ENCODE data around the gene ZFP91. TPM values are rescaled to one million over a fixed set of nuclear protein-coding genes. Genes with fewer than 3 reads are reported as not detected.

The ZFP91 gene
- total and polyA plus RNA-seq, 9 of the 15 experiments (the other 6 are each of a cell fraction or from before 2014, with no cell fraction given) = 17.6 to 58.3 (median 34.0) TPM

DNA sequence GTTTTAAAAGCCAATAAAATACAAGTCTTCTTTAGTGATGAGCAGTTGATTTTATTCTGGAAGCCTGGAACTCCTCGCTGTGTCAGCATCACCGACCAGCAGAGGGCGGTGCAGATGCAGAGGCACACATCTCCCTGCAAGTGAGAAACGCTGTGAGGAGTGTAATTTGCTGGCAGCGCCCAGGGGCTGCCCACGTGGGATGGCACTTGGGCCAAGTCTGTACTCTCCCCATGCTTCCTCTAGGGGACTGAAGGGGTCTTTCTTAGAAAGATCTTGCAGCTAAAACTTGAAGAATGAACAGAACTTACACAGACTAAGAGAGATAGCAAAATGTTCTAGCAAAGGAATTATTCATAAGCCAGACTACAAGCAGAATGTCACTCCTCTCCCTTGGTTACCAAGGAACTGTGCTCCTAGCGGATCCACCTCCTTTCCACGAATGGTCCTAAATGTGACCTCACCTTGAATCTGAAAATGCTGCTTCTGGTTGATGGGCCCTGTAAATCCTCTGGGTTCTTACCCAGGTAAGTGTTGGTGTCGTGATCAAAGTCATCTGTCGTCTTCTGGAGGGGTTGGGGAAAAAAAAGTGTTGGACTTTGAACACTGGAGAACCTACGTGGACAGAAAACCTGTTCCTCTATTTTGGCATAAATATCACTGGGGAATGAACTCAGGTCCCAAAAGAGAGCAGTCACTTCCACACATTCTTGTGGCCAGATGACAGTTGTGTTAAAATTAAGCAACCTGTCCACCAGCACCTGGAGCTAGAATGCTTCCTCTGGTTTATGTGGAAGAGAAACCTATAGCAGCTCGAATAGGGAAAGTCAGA is 75.4 kb downstream of the ZFP91 start (continued):
- TF ChIP-seq, protein P1, sequence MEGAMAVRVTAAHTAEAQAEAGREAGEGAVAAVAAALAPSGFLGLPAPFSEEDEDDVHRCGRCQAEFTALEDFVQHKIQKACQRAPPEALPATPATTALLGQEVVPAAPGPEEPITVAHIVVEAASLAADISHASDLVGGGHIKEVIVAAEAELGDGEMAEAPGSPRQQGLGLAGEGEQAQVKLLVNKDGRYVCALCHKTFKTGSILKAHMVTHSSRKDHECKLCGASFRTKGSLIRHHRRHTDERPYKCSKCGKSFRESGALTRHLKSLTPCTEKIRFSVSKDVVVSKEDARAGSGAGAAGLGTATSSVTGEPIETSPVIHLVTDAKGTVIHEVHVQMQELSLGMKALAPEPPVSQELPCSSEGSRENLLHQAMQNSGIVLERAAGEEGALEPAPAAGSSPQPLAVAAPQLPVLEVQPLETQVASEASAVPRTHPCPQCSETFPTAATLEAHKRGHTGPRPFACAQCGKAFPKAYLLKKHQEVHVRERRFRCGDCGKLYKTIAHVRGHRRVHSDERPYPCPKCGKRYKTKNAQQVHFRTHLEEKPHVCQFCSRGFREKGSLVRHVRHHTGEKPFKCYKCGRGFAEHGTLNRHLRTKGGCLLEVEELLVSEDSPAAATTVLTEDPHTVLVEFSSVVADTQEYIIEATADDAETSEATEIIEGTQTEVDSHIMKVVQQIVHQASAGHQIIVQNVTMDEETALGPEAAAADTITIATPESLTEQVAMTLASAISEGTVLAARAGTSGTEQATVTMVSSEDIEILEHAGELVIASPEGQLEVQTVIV (CRISPR knock-in tag; IDR thresholded peaks at IDR 0.05; ENCODE audit: borderline replicate concordance) = no peak
- peak; percentile 5; the same call in 1 of the 2 replicates for TF ChIP-seq C11orf30 (IDR thresholded peaks at IDR 0.05; ENCODE audit: low read depth)
- TF ChIP-seq ILF3 (IDR thresholded peaks at IDR 0.05; ENCODE audit: borderline replicate concordance) = no peak
- TF ChIP-seq SMAD3 (CRISPR knock-in tag; conservative IDR thresholded peaks at IDR 0.05) = no peak
- no peak for TF ChIP-seq ZNF696 (CRISPR knock-in tag; conservative IDR thresholded peaks at IDR 0.05)
- no peak for TF ChIP-seq FOXJ3 (CRISPR knock-in tag; IDR thresholded peaks at IDR 0.05)
- TF ChIP-seq BCOR (IDR thresholded peaks at IDR 0.05) = no peak
- TF ChIP-seq SMC3 (conservative IDR thresholded peaks at IDR 0.05; ENCODE audit: insufficient read depth, low read depth, low read length) = peak; percentile 91
- TF ChIP-seq, protein P2, sequence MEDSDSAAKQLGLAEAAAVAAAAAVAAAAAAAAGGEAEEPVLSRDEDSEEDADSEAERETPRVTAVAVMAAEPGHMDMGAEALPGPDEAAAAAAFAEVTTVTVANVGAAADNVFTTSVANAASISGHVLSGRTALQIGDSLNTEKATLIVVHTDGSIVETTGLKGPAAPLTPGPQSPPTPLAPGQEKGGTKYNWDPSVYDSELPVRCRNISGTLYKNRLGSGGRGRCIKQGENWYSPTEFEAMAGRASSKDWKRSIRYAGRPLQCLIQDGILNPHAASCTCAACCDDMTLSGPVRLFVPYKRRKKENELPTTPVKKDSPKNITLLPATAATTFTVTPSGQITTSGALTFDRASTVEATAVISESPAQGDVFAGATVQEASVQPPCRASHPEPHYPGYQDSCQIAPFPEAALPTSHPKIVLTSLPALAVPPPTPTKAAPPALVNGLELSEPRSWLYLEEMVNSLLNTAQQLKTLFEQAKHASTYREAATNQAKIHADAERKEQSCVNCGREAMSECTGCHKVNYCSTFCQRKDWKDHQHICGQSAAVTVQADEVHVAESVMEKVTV (CRISPR knock-in tag; IDR thresholded peaks at IDR 0.05) = peak; percentile 80
- TF ChIP-seq ZNF232 (CRISPR knock-in tag; IDR thresholded peaks at IDR 0.05) = no peak
- TF ChIP-seq TEAD4 (IDR thresholded peaks at IDR 0.05; ENCODE audit: low read length) = no peak
- no peak for TF ChIP-seq TEAD4 (CRISPR knock-in tag; IDR thresholded peaks at IDR 0.05; ENCODE audit: borderline replicate concordance)
- TF ChIP-seq ZNF431 (CRISPR knock-in tag; IDR thresholded peaks at IDR 0.05) = no peak
- TF ChIP-seq SRSF1 (IDR thresholded peaks at IDR 0.05; ENCODE audit: low read depth, low read length) = no peak
- no peak for TF ChIP-seq SMARCC2 (IDR thresholded peaks at IDR 0.05; ENCODE audit: low read depth)
- TF ChIP-seq ZSCAN32 (CRISPR knock-in tag; IDR thresholded peaks at IDR 0.05) = no peak
- TF ChIP-seq MAFK (IDR thresholded peaks at IDR 0.05; ENCODE audit: low read length) = 0 out of 2 replicates have a peak, but pooled peaks have one; percentile 4
- no peak for TF ChIP-seq ZNF121 (CRISPR knock-in tag; conservative IDR thresholded peaks at IDR 0.05)
- TF ChIP-seq NR2C2 (CRISPR knock-in tag; IDR thresholded peaks at IDR 0.05) = no peak
- no peak for TF ChIP-seq NR2C2 (tag; IDR thresholded peaks at IDR 0.05)
- TF ChIP-seq ZNF316 (IDR thresholded peaks at IDR 0.05) = peak; percentile 8; the same call in 1 of the 2 replicates
- TF ChIP-seq RCOR1 (IDR thresholded peaks at IDR 0.05; ENCODE audit: borderline replicate concordance in 1 of 2, low read depth in 2 of 2, low read length in 2 of 2) = 0 out of 4 replicates have a peak, but pooled peaks of 1 of the 2 experiments have one; percentile 35
- 0 out of 2 replicates have a peak, but pooled peaks have one; percentile 34 for TF ChIP-seq MYC (IDR thresholded peaks at IDR 0.05; ENCODE audit: low read depth, low read length)
- TF ChIP-seq MYC (CRISPR knock-in tag; IDR thresholded peaks at IDR 0.05; ENCODE audit: borderline replicate concordance, low read depth) = no peak
- peak; percentile 44; the same call in 1 of the 2 replicates for TF ChIP-seq CC2D1A (IDR thresholded peaks at IDR 0.05)
- TF ChIP-seq TAF15 (IDR thresholded peaks at IDR 0.05; ENCODE audit: low read depth, low read length) = no peak
- peak; percentile 63; the same call in 1 of the 2 replicates for TF ChIP-seq STAG1 (CRISPR knock-in tag; IDR thresholded peaks at IDR 0.05; ENCODE audit: borderline replicate concordance)

Measured in K562 (cell line).